ENCODE results near the gene KIF16B. TPM values are rescaled to one million over a fixed set of nuclear protein-coding genes. Genes with fewer than 3 reads are reported as not detected.
"Not testable (repeated sequence)": the region's sequence is repeated elsewhere in the genome, so short reads cannot be mapped to it uniquely, and the experiment has no call there.

KIF16B gene
- total RNA-seq, 1 donor from 2014 or later = 7.1 TPM

GRCh38 chr20:16240355-16240754 lies 332.9 kb downstream of the KIF16B start:
- no peak for DNase-seq (ENCODE audit: low read depth)
- no peak for TF ChIP-seq CTCF (IDR thresholded peaks at IDR 0.05; ENCODE audit: insufficient read depth, low read length, poor library complexity, severe bottlenecking)
- H3K27me3 ChIP-seq (ENCODE audit: control insufficient read depth, insufficient read depth, low read length) = no peaks in the 10 kb centered on the region
- no peaks in the 10 kb centered on the region for H3K36me3 ChIP-seq (ENCODE audit: control insufficient read depth, insufficient read depth, low read length)
- H3K4me3 ChIP-seq (ENCODE audit: low read depth, low read length) = no peak overlapping the region

GRCh38 chr20:16236589-16237241 lies 336.5 kb downstream of the KIF16B start:
- H3K27me3 ChIP-seq (ENCODE audit: control insufficient read depth, insufficient read depth, low read length) = no peaks in the 10 kb centered on the region
- H3K4me3 ChIP-seq (ENCODE audit: low read depth, low read length) = no peak overlapping the region
- no peaks in the 10 kb centered on the region for H3K36me3 ChIP-seq (ENCODE audit: control insufficient read depth, insufficient read depth, low read length)
- TF ChIP-seq CTCF (IDR thresholded peaks at IDR 0.05; ENCODE audit: insufficient read depth, low read length, poor library complexity, severe bottlenecking) = no peak
- DNase-seq (ENCODE audit: low read depth) = no peak

GRCh38 chr20:16230402-16230801 lies 342.8 kb downstream of the KIF16B start:
- TF ChIP-seq CTCF (IDR thresholded peaks at IDR 0.05; ENCODE audit: insufficient read depth, low read length, poor library complexity, severe bottlenecking) = no peak
- Histone ChIP-seq H3K4me3 (ENCODE audit: low read depth, low read length) (no peak overlapping the region), H3K36me3 (ENCODE audit: control insufficient read depth, insufficient read depth, low read length) (no peaks in the 10 kb centered on the region), H3K27me3 (ENCODE audit: control insufficient read depth, insufficient read depth, low read length) (no peaks in the 10 kb centered on the region)
- DNase-seq (ENCODE audit: low read depth) = no peak

- DNase-seq (ENCODE audit: low read depth) = no peak
- H3K4me3 ChIP-seq (ENCODE audit: low read depth, low read length) = no peak overlapping the region
- no peaks in the 10 kb centered on the region for H3K36me3 ChIP-seq (ENCODE audit: control insufficient read depth, insufficient read depth, low read length)
- H3K27me3 ChIP-seq (ENCODE audit: control insufficient read depth, insufficient read depth, low read length) = no peaks in the 10 kb centered on the region
- TF ChIP-seq CTCF (IDR thresholded peaks at IDR 0.05; ENCODE audit: insufficient read depth, low read length, poor library complexity, severe bottlenecking) = no peak
Measured at GRCh38 chr20:16229813-16230212, 343.4 kb downstream of the KIF16B start.

GRCh38 chr20:16228722-16229121 lies 344.5 kb downstream of the KIF16B start:
- Histone ChIP-seq H3K36me3 (ENCODE audit: control insufficient read depth, insufficient read depth, low read length) (no peaks in the 10 kb centered on the region), H3K4me3 (ENCODE audit: low read depth, low read length) (no peak overlapping the region), H3K27me3 (ENCODE audit: control insufficient read depth, insufficient read depth, low read length) (no peaks in the 10 kb centered on the region)
- DNase-seq (ENCODE audit: low read depth) = no peak
- no peak for TF ChIP-seq CTCF (IDR thresholded peaks at IDR 0.05; ENCODE audit: insufficient read depth, low read length, poor library complexity, severe bottlenecking)

- H3K27me3 ChIP-seq (ENCODE audit: control insufficient read depth, insufficient read depth, low read length); DNase-seq (ENCODE audit: low read depth); H3K36me3 ChIP-seq (ENCODE audit: control insufficient read depth, insufficient read depth, low read length): not testable (repeated sequence)
Measured at GRCh38 chr20:16226961-16227360, 346.3 kb downstream of the KIF16B start.

More at GRCh38 chr20:16226961-16227360, 346.3 kb downstream of the KIF16B start:
- not testable (repeated sequence) for H3K4me3 ChIP-seq (ENCODE audit: low read depth, low read length)
